Right hindlimb (tissue), 1 donor: ENCODE measurements around the gene KLK13.

Source experiments
- DNase-seq: peaks from one replicate; pipeline ENCODE4 v3.0.0-alpha.2; 2018

Gene KLK13

GRCh38 chr19:51091895-51092873 is 27.3 kb upstream of the KLK13 start:
- no peak for DNase-seq

GRCh38 chr19:51091126-51091525 is 26.2 kb upstream of the KLK13 start:
- no peak for DNase-seq

GRCh38 chr19:51090471-51090870 is 25.6 kb upstream of the KLK13 start:
- DNase-seq, result no peak

- no peak for DNase-seq
These were observed 24.9 kb upstream of the KLK13 start for GRCh38 chr19:51089786-51090185.

GRCh38 chr19:51086153-51086850 is 21.4 kb upstream of the KLK13 start:
- no peak for DNase-seq

GRCh38 chr19:51084505-51084904 is 19.6 kb upstream of the KLK13 start:
- no peak for DNase-seq

- DNase-seq, result no peak
These were observed 18.9 kb upstream of the KLK13 start for GRCh38 chr19:51083783-51084182.

- no peak for DNase-seq
These were observed 18.3 kb upstream of the KLK13 start for GRCh38 chr19:51083181-51083580.

- DNase-seq, result no peak
These were observed 17.7 kb upstream of the KLK13 start, which contains the start of gene KLK14 for GRCh38 chr19:51082611-51083010. KLK14 (minus strand) TSS chr19:51082887; CDS start chr19:51082614, 273 bp downstream.

- no peak for DNase-seq
These were observed 16.6 kb upstream of the KLK13 start for GRCh38 chr19:51081476-51081875.

- no peak for DNase-seq
These were observed 14.7 kb upstream of the KLK13 start for GRCh38 chr19:51079481-51080110.

- no peak for DNase-seq
These were observed 13.8 kb upstream of the KLK13 start for GRCh38 chr19:51078731-51079130.

- DNase-seq, result no peak
These were observed 13.2 kb upstream of the KLK13 start for GRCh38 chr19:51078104-51078503.

- DNase-seq, result no peak
These were observed 11.8 kb upstream of the KLK13 start for GRCh38 chr19:51076631-51077213.

GRCh38 chr19:51075998-51076397 is 11.1 kb upstream of the KLK13 start:
- no peak for DNase-seq

- no peak for DNase-seq
These were observed 6.2 kb upstream of the KLK13 start for GRCh38 chr19:51071095-51071405.

- no peak for DNase-seq
These were observed 5.6 kb upstream of the KLK13 start for GRCh38 chr19:51070334-51071094.

- no peak for DNase-seq
These were observed 1.7 kb upstream of the KLK13 start for GRCh38 chr19:51066393-51067186.

GRCh38 chr19:51065221-51065960 is 499 bp upstream of the KLK13 start:
- DNase-seq, result no peak

GRCh38 chr19:51063664-51064063 is 1.2 kb downstream of the KLK13 start:
- DNase-seq, result no peak

GRCh38 chr19:51060973-51061372 is 3.9 kb downstream of the KLK13 start:
- DNase-seq, result no peak
